ENCODE data around the gene PDSS2. TPM values are rescaled to one million over a fixed set of nuclear protein-coding genes. Genes with fewer than 3 reads are reported as not detected.

Gene PDSS2
- total and polyA plus RNA-seq, 9 of the 15 experiments (the other 6 are each of a cell fraction or from before 2014, with no cell fraction given) = 5.8 to 21.1 (median 12.0) TPM

DNA sequence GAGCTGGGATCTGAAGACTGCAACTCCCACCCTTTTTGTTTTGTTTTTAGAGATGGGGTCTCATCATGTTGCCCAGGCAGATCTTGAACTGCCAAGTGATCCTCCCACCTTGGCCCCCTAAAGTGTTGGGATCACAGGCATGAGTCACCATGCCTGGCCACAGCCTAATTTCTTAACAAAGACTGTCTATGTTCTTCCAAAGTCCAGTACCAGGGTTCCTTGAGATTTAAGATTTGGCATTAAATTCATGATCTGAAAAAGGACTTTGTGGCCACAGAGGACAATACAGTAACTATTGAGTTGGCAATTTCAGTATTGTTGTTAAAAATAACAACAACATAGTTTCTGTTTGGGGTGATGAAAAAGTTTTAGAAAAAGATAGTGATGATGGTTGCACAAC is 315.4 kb downstream of the PDSS2 start:
- no peak overlapping the region for H2AFZ ChIP-seq (ENCODE audit: low read depth, low read length)
- in situ Hi-C loops (cut with MboI) (no loop called here), intact Hi-C loops (cut with micrococcal nuclease) (no loop called here)
- no peaks in the 10 kb centered on the region for H3K9me1 ChIP-seq (ENCODE audit: control insufficient read depth, insufficient read depth, low read length)
- no peaks in the 10 kb centered on the region for H3K9me3 ChIP-seq (replicated peaks; ENCODE audit: control insufficient read depth, insufficient read depth, low read depth, low read length)
- peaks cover 3 to 5% of the 10 kb centered on the region in 2 experiments; a peak in 3 of 5 replicates for H3K27me3 ChIP-seq (ENCODE audit: control insufficient read depth in 2 of 2, insufficient read depth in 2 of 2, low read length in 2 of 2)
- H3K4me2 ChIP-seq (ENCODE audit: insufficient read depth, low read length) = no peak overlapping the region
- DNase-seq (ENCODE audit: extremely low read depth in 1 of 4, low spot score in 3 of 4) (no peak), FAIRE-seq (no peak), ATAC-seq (no peak)
- no peaks in the 10 kb centered on the region for H4K20me1 ChIP-seq (replicated peaks; ENCODE audit: control insufficient read depth, insufficient read depth, low read length)
- H3K4me3 ChIP-seq = no peak overlapping the region
- no peak overlapping the region for H3K27ac ChIP-seq (ENCODE audit: extremely low read depth, low read depth, low read length)
- H3K4me1 ChIP-seq (replicated peaks in 1 of 2; ENCODE audit: control insufficient read depth in 2 of 2, insufficient read depth in 2 of 2, low read length in 2 of 2) = no peaks in the 10 kb centered on the region; a peak in 1 of 5 replicates
- no peaks in the 10 kb centered on the region for H3K36me3 ChIP-seq (ENCODE audit: control insufficient read depth, insufficient read depth, low read length)
- H3K79me2 ChIP-seq (ENCODE audit: control insufficient read depth, insufficient read depth, low read length) = no peaks in the 10 kb centered on the region
- TF ChIP-seq ZNF408 (CRISPR knock-in tag; IDR thresholded peaks at IDR 0.05; ENCODE audit: low read depth) = no peak
- TF ChIP-seq, protein P1, sequence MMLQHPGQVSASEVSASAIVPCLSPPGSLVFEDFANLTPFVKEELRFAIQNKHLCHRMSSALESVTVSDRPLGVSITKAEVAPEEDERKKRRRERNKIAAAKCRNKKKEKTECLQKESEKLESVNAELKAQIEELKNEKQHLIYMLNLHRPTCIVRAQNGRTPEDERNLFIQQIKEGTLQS (IDR thresholded peaks at IDR 0.05) = 0 out of 2 replicates have a peak, but pooled peaks have one; percentile 12
- TF ChIP-seq, protein P1 (CRISPR knock-in tag; conservative IDR thresholded peaks at IDR 0.05) = no peak
- TF ChIP-seq, protein P2, sequence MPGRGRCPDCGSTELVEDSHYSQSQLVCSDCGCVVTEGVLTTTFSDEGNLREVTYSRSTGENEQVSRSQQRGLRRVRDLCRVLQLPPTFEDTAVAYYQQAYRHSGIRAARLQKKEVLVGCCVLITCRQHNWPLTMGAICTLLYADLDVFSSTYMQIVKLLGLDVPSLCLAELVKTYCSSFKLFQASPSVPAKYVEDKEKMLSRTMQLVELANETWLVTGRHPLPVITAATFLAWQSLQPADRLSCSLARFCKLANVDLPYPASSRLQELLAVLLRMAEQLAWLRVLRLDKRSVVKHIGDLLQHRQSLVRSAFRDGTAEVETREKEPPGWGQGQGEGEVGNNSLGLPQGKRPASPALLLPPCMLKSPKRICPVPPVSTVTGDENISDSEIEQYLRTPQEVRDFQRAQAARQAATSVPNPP (IDR thresholded peaks at IDR 0.05; ENCODE audit: borderline replicate concordance, insufficient read depth, insufficient read length) = no peak
- no peak overlapping the region for H3K9ac ChIP-seq (ENCODE audit: insufficient read depth in 1 of 2, low read depth in 2 of 2, low read length in 2 of 2)
- POLR2A ChIA-PET = no interaction called here
- no TSS peak for BruUV-seq (replicated peaks)
- CTCF ChIA-PET (ENCODE audit: low intra/inter-chr PET ratio) = no interaction called here
